Right atrium auricular region (tissue), 2 donors: ENCODE data around the gene SNX14. TPM values are rescaled to one million over a fixed set of nuclear protein-coding genes. Genes with fewer than 3 reads are reported as not detected.

ENCODE experiments used
- DNase-seq: peaks from one replicate; pipeline ENCODE4 v3.0.0-alpha.2; 2019; ENCODE audit warnings: low spot score
- H3K27ac ChIP-seq, 2 donors: fragments of 200-600 bp; sonication (generic); 1 replicate in 1 of 2; 2 replicates in 1 of 2; pipeline ENCODE4 v1.5.1; 2016 to 2019
- H3K27me3 ChIP-seq, 2 donors: fragments of 200-600 bp; sonication (generic); one replicate each; pipeline versions ENCODE4 v1.5.1 to v1.6.0; 2017 to 2019
- H3K36me3 ChIP-seq: fragments of 200-600 bp; sonication (generic); one replicate; pipeline ENCODE4 v1.5.1; 2016
- H3K4me1 ChIP-seq, 2 donors: fragments of 200-600 bp; sonication (generic); one replicate each; pipeline versions ENCODE4 v1.5.1 to v1.6.0; 2017 to 2019
- H3K4me3 ChIP-seq, 2 donors: fragments of 200-600 bp; sonication (generic); 1 replicate in 1 of 2; 2 replicates in 1 of 2; pipeline ENCODE4 v1.5.1; 2017 to 2019; ENCODE audit warnings: mild to moderate bottlenecking in 1 of 2, moderate library complexity in 1 of 2
- H3K9me3 ChIP-seq, 2 donors: fragments of 200-600 bp; sonication (generic); one replicate each; pipeline ENCODE4 v1.5.1; 2019
- total RNA-seq, 2 donors: library from RNA; depleted of rRNA; stranded (reverse); fragments of >200 nt; gene quantifications; one replicate each; pipeline ENCODE4 v1.1.0, GENCODE V29; 2016
- TF ChIP-seq, protein P1 (sequence below), 2 donors: fragments of 200-600 bp; sonication (generic); IDR thresholded peaks; one replicate each; pipeline ENCODE4 v1.5.1; 2019; ENCODE audit warnings: antibody characterized with exemption in 2 of 2

SNX14 gene
- total RNA-seq, 2 donors from 2014 or later, result 37.7 to 57.2 TPM

DNA sequence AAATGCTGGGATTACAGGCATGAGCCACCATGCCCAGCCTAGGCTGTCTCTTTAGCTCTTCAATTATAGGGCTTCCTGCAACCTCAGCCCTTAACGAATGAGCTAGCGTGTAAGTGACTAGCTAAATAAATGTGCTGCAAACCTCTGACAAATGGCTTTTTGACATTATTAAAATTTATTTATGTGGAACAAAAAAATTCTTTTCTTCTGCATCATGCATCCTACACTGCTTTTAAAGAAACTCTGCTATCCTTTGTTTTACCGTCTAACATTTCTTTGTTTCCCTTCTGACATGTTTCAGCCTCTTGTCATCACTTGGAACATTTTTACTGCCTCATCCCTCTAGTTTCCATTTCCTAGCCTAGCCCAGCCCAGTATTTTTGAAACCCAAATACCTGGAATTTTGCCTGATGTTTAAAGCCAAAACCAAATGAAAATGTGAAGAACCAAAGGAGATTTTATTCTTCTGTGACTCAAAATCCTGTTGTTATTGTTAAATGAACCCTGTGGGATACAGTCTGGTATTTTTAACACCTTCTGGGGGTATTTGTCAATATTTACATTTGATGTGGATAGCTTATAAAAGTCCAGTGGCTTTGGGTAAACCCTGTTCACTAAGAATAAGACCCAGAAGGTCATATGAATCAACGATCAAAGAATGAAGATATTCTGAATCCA, 134.3 kb downstream of the SNX14 start:
- H3K4me3 ChIP-seq, result no peak overlapping the region
- H3K36me3 ChIP-seq, result no peaks in the 10 kb centered on the region
- TF ChIP-seq, protein P1, sequence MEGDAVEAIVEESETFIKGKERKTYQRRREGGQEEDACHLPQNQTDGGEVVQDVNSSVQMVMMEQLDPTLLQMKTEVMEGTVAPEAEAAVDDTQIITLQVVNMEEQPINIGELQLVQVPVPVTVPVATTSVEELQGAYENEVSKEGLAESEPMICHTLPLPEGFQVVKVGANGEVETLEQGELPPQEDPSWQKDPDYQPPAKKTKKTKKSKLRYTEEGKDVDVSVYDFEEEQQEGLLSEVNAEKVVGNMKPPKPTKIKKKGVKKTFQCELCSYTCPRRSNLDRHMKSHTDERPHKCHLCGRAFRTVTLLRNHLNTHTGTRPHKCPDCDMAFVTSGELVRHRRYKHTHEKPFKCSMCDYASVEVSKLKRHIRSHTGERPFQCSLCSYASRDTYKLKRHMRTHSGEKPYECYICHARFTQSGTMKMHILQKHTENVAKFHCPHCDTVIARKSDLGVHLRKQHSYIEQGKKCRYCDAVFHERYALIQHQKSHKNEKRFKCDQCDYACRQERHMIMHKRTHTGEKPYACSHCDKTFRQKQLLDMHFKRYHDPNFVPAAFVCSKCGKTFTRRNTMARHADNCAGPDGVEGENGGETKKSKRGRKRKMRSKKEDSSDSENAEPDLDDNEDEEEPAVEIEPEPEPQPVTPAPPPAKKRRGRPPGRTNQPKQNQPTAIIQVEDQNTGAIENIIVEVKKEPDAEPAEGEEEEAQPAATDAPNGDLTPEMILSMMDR (IDR thresholded peaks at IDR 0.05), result no peak
- peaks cover 0 to 22% of the 10 kb centered on the region in 2 donors for H3K4me1 ChIP-seq
- no peaks in the 10 kb centered on the region for H3K9me3 ChIP-seq
- no peak for DNase-seq
- H3K27ac ChIP-seq, result peak overlapping the region in 1 of 2 donors; percentile 65
- no peaks in the 10 kb centered on the region for H3K27me3 ChIP-seq

DNA sequence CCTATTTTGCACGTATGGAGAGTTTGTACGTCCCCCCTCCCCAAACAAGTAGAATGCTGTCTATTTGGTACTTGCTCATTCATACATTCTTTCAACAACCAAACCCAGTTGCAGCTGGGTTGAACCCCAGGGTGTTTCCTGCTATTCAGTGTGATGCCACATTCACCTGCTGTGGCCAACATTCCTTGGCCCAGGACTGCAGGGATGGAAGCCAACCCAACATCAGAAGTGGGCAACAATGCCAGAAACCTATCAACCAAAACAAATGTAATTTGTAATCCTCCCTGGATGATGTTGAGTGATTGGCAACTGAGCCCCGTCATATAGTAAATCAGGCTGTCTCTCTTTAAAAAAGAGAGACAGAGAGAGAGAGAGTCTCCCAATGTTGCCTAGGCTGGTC, 134.9 kb downstream of the SNX14 start:
- Histone ChIP-seq H3K4me1 (peaks cover 0 to 22% of the 10 kb centered on the region in 2 donors), H3K27me3 (no peaks in the 10 kb centered on the region), H3K36me3 (no peaks in the 10 kb centered on the region), H3K9me3 (no peaks in the 10 kb centered on the region), H3K4me3 (no peak overlapping the region), H3K27ac (peak overlapping the region in 1 of 2 donors; percentile 65)
- DNase-seq, result no peak
- TF ChIP-seq, protein P1 (IDR thresholded peaks at IDR 0.05), result no peak

DNA sequence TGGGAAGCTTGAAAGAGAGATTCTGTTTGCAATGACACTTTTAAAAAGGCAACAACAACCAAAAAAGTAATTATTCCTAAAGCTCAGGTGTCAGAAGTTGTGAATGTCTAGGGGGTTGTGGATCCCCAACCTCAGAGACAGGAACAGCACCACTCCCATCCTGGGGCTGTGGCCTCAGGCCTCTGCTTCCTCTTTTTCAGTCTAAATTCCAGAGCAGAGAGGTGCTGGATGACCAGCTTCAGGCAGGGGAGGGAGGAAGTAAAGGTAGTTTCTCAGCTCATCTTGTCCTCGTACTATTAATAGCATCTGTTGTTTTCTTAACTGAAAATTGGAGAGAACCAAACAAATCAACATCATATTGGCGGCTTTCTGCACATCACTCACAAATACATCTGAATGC, 135.5 kb downstream of the SNX14 start:
- peaks cover 0 to 22% of the 10 kb centered on the region in 2 donors for H3K4me1 ChIP-seq
- H3K27me3 ChIP-seq, result no peaks in the 10 kb centered on the region
- H3K4me3 ChIP-seq, result no peak overlapping the region
- TF ChIP-seq, protein P1 (IDR thresholded peaks at IDR 0.05), result no peak
- no peak for DNase-seq
- no peaks in the 10 kb centered on the region for H3K36me3 ChIP-seq
- H3K9me3 ChIP-seq, result no peaks in the 10 kb centered on the region
- H3K27ac ChIP-seq, result peak overlapping the region in 1 of 2 donors; percentile 45

DNA sequence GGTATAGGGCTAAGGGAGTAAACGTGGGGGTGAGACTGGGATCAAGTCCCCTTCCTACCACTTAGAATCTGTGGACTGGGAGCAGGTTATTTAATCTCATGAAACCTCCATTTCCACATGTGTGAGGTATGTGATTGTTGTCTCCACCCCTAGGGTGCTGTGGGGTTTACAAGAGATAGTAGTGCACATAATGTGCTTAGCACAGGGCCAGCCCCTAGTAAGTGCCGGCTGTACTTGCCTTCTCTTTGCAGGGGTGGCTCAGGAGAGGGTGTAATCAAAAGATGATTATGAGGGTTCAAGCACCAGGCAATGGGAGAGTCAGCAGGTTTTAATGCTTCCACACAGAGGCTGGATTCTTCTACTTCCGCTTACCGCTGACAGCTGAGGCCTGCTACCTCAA, 136.9 kb downstream of the SNX14 start:
- H3K27ac ChIP-seq, result no peak overlapping the region

More for the DNA sequence above, 136.9 kb downstream of the SNX14 start:
- no peak for DNase-seq
- Histone ChIP-seq H3K4me3 (no peak overlapping the region), H3K4me1 (peaks cover 0 to 18% of the 10 kb centered on the region in 2 donors), H3K27me3 (no peaks in the 10 kb centered on the region), H3K9me3 (no peaks in the 10 kb centered on the region), H3K36me3 (no peaks in the 10 kb centered on the region)
- TF ChIP-seq, protein P1 (IDR thresholded peaks at IDR 0.05), result no peak

Other genes with a start within 250 kb of the SNX14 start
- gene NT5E, start 143.8 kb downstream of the SNX14 start, total RNA-seq, result 10 to 100 TPM in 1 of 2 donors, 1 to 10 TPM in 1; 7.1 to 10.6 TPM
- 10 to 100 TPM; 32.6 to 39.0 TPM for gene SYNCRIP, start 49.0 kb upstream of the SNX14 start, total RNA-seq